Measurements from ENCODE around the gene CPLX1. TPM values are rescaled to one million over a fixed set of nuclear protein-coding genes. Genes with fewer than 3 reads are reported as not detected.

The CPLX1 gene
- total and polyA plus RNA-seq, 12 donors = 1.7 to 25.3 (median 7.5) TPM

- TF ChIP-seq POLR2A (IDR thresholded peaks at IDR 0.05) = no peak
- TF ChIP-seq CTCF (IDR thresholded peaks at IDR 0.05) = no peak
- H3K36me3 ChIP-seq (replicated peaks in 1 of 2) = peaks cover 0 to 80% of the 10 kb centered on the region in 2 donors
- DNase-seq = no peak
- intact Hi-C loops (cut with DNase I) = no loop called here
- no peaks in the 10 kb centered on the region for H3K9me3 ChIP-seq (replicated peaks in 1 of 3)
- H3K27me3 ChIP-seq = no peaks in the 10 kb centered on the region
- no peak overlapping the region for H3K4me3 ChIP-seq
- 83 to 88% (median 86%) methylated on average over 6 to 8 of the region's 8 CpGs for WGBS, 4 donors
- H3K4me1 ChIP-seq (replicated peaks in 1 of 2) = no peaks in the 10 kb centered on the region
- no peak overlapping the region for H3K27ac ChIP-seq
Measured at GRCh38 chr4:735583-735982, 90.3 kb downstream of the CPLX1 start.

Other genes with a start within 250 kb of the CPLX1 start
- gene TMEM271, start 249.8 kb downstream of the CPLX1 start, total RNA-seq = 1 to 10 TPM in 2 of 9 donors, under 1 TPM in 2, not detected in 5; 0.06 to 1.9 (median 1.1) TPM
- gene TMEM271, start 249.8 kb downstream of the CPLX1 start, polyA plus RNA-seq = under 1 TPM; 0.54 to 0.64 (median 0.60) TPM
- 10 to 100 TPM in 1 of 9 donors, 1 to 10 TPM in 5, under 1 TPM in 1, not detected in 2; 0.86 to 26.6 (median 2.5) TPM for gene PDE6B, start 200.6 kb downstream of the CPLX1 start, total RNA-seq
- 1 to 10 TPM in 1 of 3 donors, under 1 TPM in 2; 0.68 to 1.8 (median 0.71) TPM for gene PDE6B, start 200.6 kb downstream of the CPLX1 start, polyA plus RNA-seq
- gene ATP5ME, start 151.9 kb downstream of the CPLX1 start, total RNA-seq = 100 to 1,000 TPM in 7 of 9 donors, 10 to 100 TPM in 2; 43.4 to 973 (median 307) TPM
- gene ATP5ME, start 151.9 kb downstream of the CPLX1 start, polyA plus RNA-seq = 1,000 to 10,000 TPM in 1 of 3 donors, 100 to 1,000 TPM in 2; 501 to 1,353 (median 885) TPM
- 10 to 100 TPM in 8 of 9 donors, 1 to 10 TPM in 1; 5.9 to 31.7 (median 19.9) TPM for gene MYL5, start 151.6 kb downstream of the CPLX1 start, total RNA-seq
- gene MYL5, start 151.6 kb downstream of the CPLX1 start, polyA plus RNA-seq = 10 to 100 TPM; 13.3 to 77.6 (median 64.4) TPM
- 10 to 100 TPM in 3 of 9 donors, 1 to 10 TPM in 6; 2.4 to 15.0 (median 6.7) TPM for gene SLC49A3, start 137.0 kb downstream of the CPLX1 start, total RNA-seq
- gene SLC49A3, start 137.0 kb downstream of the CPLX1 start, polyA plus RNA-seq = 10 to 100 TPM in 2 of 3 donors, 1 to 10 TPM in 1; 1.4 to 24.5 (median 11.1) TPM
- gene PCGF3, start 120.3 kb downstream of the CPLX1 start, total RNA-seq = 100 to 1,000 TPM in 2 of 9 donors, 10 to 100 TPM in 7; 46.6 to 145 (median 67.6) TPM
- gene PCGF3, start 120.3 kb downstream of the CPLX1 start, polyA plus RNA-seq = 100 to 1,000 TPM in 1 of 3 donors, 10 to 100 TPM in 2; 26.4 to 178 (median 99.2) TPM
- 100 to 1,000 TPM in 6 of 9 donors, 10 to 100 TPM in 3; 69.1 to 176 (median 128) TPM for gene GAK, start 106.2 kb upstream of the CPLX1 start, total RNA-seq
- gene GAK, start 106.2 kb upstream of the CPLX1 start, polyA plus RNA-seq = 100 to 1,000 TPM in 2 of 3 donors, 10 to 100 TPM in 1; 39.0 to 381 (median 224) TPM
- gene TMEM175, start 106.3 kb upstream of the CPLX1 start, total RNA-seq = 10 to 100 TPM; 20.2 to 70.4 (median 46.7) TPM
- gene TMEM175, start 106.3 kb upstream of the CPLX1 start, polyA plus RNA-seq = 100 to 1,000 TPM in 2 of 3 donors, 10 to 100 TPM in 1; 22.4 to 142 (median 113) TPM
- 10 to 100 TPM in 6 of 9 donors, 1 to 10 TPM in 3; 3.0 to 16.5 (median 13.2) TPM for gene DGKQ, start 147.4 kb upstream of the CPLX1 start, total RNA-seq
- gene DGKQ, start 147.4 kb upstream of the CPLX1 start, polyA plus RNA-seq = 10 to 100 TPM in 2 of 3 donors, under 1 TPM in 1; 0.55 to 13.8 (median 11.8) TPM
- gene IDUA, start 160.9 kb upstream of the CPLX1 start, total RNA-seq = 10 to 100 TPM in 8 of 9 donors, 1 to 10 TPM in 1; 8.0 to 78.4 (median 30.8) TPM
- 100 to 1,000 TPM in 1 of 3 donors, 10 to 100 TPM in 1, 1 to 10 TPM in 1; 1.6 to 109 (median 90.6) TPM for gene IDUA, start 160.9 kb upstream of the CPLX1 start, polyA plus RNA-seq
- gene SLC26A1, start 167.3 kb upstream of the CPLX1 start, total RNA-seq = 10 to 100 TPM in 2 of 9 donors, 1 to 10 TPM in 5, under 1 TPM in 2; 0.85 to 55.0 (median 4.0) TPM
- 10 to 100 TPM in 1 of 3 donors, 1 to 10 TPM in 2; 2.5 to 11.6 (median 3.7) TPM for gene SLC26A1, start 167.3 kb upstream of the CPLX1 start, polyA plus RNA-seq
- gene FGFRL1, start 185.5 kb upstream of the CPLX1 start, total RNA-seq = 100 to 1,000 TPM in 3 of 9 donors, 10 to 100 TPM in 6; 45.9 to 274 (median 84.5) TPM
- 10 to 100 TPM; 24.4 to 75.5 (median 25.3) TPM for gene FGFRL1, start 185.5 kb upstream of the CPLX1 start, polyA plus RNA-seq

Data from adrenal gland (tissue), 12 donors.